OCI-LY3 (cell line): ENCODE results near the gene PARP4.

Source experiments
- EZH2phosphoT487 ChIP-seq: fragments of 200-600 bp; shearing (Covaris generic); IDR thresholded peaks from 2 replicates; pipeline ENCODE4 v1.6.1; 2018; ENCODE audit warnings: antibody characterized with exemption, mixed run types, low read depth
- TF ChIP-seq, protein P1 (sequence below): fragments of 200-600, 300-600 bp; sonication (generic); IDR thresholded peaks from 2 replicates; pipeline ENCODE4 v1.5.1; 2014; ENCODE audit warnings: antibody characterized with exemption, low read length, low read depth

DNA sequence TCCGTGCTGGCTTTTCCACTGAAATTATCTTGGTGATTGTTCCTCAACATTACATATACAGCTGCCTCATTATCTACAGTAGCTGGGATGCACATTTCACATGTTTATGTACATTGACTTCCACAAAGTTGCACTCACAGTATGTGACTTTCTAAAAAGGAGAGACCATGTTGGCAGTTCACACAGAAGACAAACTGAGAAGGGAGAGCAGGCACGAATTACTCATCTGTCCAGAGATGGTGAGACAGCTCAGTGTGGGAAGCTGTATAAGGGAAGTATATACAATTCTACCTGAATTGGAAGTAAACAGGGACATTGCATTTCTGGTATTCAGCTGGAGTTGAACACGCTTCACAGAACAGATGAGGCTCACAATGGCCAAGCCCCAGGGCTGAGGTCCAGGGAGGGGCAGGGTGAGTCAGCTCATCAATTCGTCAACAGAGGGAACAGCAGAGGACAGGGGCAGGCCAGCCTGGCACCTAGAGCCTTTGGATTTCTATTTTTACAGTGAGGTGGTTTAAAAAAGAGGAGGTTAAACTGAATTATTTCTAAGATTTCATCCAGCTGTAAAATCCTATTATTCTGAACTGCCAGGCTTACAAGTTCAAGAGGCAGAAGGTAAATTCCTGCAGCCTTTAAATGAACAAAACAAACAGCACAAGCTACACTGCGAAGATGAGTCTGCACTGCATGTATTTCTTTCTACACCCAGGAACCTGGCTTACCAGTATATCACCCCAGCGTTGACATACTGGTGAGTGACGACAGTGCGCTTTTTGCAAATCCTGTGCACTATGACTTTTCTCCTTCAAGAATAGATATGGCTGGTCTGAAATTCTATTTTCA, 9.8 kb downstream of the PARP4 start:
- TF ChIP-seq, protein P1, sequence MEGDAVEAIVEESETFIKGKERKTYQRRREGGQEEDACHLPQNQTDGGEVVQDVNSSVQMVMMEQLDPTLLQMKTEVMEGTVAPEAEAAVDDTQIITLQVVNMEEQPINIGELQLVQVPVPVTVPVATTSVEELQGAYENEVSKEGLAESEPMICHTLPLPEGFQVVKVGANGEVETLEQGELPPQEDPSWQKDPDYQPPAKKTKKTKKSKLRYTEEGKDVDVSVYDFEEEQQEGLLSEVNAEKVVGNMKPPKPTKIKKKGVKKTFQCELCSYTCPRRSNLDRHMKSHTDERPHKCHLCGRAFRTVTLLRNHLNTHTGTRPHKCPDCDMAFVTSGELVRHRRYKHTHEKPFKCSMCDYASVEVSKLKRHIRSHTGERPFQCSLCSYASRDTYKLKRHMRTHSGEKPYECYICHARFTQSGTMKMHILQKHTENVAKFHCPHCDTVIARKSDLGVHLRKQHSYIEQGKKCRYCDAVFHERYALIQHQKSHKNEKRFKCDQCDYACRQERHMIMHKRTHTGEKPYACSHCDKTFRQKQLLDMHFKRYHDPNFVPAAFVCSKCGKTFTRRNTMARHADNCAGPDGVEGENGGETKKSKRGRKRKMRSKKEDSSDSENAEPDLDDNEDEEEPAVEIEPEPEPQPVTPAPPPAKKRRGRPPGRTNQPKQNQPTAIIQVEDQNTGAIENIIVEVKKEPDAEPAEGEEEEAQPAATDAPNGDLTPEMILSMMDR, result no peak
- no peak for TF ChIP-seq EZH2phosphoT487
